ENCODE measurements around the gene INF2.
"Not testable (repeated sequence)": the region's sequence is repeated elsewhere in the genome, so short reads cannot be mapped to it uniquely, and the experiment has no call there.

INF2 gene

DNA sequence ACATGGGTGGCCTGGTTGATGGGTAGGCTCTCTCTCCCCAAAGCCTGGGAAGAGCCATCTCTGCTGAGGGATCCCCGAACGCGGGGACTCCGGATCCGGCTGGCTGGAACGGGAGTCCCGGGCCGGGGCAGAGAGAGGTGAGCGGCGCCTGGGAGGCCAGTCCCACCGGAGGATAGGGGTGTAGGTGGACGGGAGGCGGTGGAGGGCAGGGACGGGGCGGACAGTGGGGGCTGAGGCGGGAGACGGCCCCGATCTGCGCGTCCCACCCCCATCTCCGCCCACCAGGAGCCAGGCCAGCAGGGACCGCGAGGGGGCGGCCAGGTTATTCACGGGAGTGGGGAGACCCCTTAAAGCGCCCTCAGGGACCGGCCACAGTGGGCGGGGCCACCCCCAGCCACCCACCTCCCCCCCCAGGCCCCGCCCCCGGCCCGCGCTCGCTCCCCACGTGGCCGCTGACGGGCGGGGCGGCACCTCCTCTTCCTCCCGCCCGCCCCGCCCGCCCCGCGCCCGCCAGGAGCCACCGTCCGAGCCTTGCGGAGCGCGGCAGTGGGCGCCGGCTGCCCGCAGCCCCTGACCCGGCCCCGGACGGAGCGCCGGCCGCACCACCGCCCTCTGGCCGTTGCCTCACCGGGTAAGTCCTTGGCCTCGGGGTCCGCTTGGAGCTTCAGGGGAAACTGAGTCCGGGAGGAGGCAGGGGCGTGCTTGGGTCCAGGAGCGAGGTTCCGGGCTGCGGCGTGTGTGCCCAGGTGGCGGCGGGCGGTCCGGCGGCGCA, at the start of gene INF2:
INF2 (plus strand) TSS at position 510 of the 772 bp plus-strand sequence. CDS start 11,748 bp downstream, outside the sequence.
- DNase-seq: peak; percentile 50 to 56

- DNase-seq: peak; percentile 38 to 50
Observed at GRCh38 chr14:104639885-104640548, 49.4 kb upstream of the INF2 start.

DNA sequence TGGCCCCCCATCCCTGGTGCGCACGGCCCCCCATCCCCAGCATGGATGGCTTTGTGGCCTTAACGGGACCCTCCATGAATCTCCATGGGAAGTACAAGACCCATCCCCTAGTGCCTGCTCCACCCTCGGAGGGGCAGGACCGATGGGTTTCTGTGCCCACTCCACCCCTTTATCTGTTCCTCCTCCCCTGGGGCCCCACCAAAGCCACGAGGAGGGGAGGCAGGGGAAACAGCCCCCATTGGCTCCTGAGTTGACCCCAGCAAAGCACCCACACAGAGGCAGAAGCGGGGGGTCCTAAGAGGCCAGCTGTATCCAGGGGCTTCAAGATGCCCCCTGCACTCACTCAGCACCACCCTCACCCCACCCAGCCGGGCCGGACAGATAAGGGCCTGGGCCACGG, 48.7 kb upstream of the INF2 start:
- no peak for DNase-seq

- DNase-seq: no peak
Observed at GRCh38 chr14:104641753-104642539, 47.5 kb upstream of the INF2 start.

DNA sequence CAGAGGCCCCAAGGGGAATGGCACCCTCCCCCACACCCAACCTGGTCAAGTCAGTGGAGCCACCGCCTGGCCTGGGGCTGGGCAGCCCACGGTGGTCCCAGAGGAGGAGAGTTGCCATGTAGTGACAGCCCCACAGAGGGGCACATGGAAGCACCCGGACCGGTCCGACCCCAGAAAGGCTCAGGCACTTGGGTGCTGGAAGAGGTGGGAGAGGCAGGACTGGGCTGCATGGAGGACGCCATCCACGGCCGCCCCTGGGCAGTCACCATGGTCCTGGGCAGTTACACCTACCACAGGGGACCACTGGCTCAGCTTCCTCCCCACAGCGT, 46.9 kb upstream of the INF2 start:
- DNase-seq: no peak

GRCh38 chr14:104643306-104643705, 46.1 kb upstream of the INF2 start:
- DNase-seq: no peak

- DNase-seq: no peak
Observed at GRCh38 chr14:104644091-104644635, 45.3 kb upstream of the INF2 start.

GRCh38 chr14:104644656-104645378, 44.6 kb upstream of the INF2 start:
- no peak for DNase-seq

- no peak for DNase-seq
Observed at GRCh38 chr14:104647467-104648043, 41.9 kb upstream of the INF2 start.

DNA sequence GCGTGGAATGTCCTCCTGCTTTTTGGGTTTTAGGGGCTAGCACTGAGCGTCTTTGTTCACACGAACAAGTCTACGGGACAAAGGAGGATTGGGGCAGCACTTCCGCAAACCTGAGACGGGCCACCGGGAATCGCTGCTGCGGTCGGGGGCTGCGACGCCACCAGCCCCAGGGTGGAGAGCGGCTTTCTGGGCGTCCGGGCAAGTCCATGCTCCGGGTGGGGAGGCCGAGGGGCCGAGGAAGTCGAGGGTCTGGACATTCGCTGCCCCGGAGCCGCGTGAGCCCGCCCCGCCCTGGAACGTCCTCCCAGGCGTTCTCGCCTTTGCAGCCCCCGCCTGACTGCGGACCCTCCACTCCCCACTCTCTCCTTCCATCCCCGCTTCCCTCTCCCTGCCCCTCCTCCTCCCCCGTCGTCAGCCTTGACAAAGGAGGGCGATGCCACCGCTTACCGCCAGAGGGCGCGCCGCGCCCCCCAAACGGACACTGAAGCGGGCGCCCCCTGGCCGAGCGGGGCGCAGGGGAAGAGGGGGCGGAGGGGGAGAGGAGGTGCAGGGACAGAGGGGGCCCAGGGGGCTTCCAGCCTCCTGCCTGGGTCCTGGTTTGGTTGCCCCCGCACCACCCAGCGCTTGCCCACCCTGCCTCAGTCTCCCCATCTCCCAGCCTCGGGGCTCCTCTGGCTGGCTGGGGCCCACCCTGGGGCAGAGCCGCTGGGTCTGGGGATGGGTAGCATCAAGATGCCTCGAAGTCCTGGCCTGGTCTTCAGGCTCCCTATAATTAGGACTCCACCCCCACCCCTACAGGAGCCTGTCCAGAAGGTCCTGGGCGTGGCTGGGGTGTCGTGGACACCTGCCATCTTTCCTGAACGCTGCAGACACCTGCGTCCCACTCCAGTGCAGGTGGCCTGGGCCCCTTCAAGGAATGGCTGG, 39.1 kb upstream of the INF2 start:
- peak; percentile 60 to 69 for DNase-seq

- no peak for DNase-seq
Observed at GRCh38 chr14:104650981-104651875, 38.2 kb upstream of the INF2 start.

DNA sequence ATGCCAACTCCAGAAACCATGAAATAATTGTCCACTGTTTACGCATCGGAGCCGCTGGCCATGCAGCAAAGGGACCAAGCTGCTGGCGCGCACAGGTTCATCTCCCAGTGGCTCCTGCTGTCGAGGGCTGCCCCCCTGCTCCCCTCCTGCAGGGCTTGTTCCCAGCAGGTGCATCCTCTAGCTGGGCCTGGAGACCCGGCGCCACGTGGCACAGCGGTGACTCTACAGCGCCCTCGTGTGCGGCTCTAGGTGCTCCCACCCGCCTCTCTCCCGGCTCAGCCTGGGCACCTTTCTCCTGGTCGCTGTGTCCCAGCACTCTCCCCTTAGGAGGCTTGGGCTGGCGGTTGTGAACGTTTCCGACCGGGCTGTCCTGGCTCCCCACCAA, 37.5 kb upstream of the INF2 start:
- DNase-seq: no peak

DNA sequence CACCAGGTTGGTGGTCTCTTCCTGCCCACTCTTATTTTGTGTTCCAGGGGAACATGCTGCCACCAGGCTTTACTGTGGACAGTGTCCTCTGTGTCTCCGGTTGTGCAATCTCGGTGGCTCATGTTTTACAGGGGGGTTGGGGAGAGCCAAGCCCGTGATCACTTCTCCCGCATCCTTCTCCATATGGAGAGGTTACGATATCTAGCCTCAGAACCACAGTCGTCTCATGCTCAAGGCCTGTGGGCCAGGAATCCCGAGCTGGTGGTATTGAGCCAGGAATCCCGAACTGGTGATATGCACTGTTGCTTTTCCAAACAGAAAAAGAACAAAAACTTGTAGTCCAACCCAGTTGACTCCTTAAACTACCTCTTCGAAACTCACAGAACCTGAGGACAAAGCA, 37.0 kb upstream of the INF2 start:
- no peak for DNase-seq

DNA sequence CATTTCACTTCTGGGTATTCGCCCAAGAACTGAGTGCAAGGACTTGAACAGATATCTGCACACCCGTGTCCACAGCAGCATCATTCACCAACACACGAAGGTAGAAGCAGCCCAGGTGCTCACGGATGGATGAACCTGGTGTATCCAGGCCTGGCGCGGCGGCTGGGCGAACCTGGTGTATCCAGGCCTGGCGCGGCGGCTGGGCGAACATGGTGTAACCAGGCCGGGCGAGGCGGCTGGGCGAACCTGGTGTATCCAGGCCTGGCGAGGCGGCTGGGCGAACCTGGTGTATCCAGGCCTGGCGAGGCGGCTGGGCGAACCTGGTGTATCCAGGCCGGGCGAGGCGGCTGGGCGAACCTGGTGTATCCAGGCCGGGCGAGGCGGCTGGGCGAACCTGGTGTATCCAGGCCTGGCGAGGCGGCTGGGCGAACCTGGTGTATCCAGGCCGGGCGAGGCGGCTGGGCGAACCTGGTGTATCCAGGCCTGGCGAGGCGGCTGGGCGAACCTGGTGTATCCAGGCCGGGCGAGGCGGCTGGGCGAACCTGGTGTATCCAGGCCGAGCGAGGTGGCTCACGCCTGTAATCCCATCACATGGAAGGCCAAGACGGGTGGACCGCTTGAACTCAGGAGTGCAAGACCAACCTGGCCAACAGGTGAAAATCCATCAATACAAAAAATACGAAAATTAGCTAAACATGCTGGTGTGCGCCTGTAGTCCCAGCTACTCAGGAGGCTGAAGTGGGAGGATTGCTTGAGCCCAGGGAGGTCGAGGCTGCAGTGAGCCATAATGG, 36.1 kb upstream of the INF2 start:
- DNase-seq: not testable (repeated sequence)

- no peak for DNase-seq
Observed at GRCh38 chr14:104654119-104654518, 35.3 kb upstream of the INF2 start.

DNA sequence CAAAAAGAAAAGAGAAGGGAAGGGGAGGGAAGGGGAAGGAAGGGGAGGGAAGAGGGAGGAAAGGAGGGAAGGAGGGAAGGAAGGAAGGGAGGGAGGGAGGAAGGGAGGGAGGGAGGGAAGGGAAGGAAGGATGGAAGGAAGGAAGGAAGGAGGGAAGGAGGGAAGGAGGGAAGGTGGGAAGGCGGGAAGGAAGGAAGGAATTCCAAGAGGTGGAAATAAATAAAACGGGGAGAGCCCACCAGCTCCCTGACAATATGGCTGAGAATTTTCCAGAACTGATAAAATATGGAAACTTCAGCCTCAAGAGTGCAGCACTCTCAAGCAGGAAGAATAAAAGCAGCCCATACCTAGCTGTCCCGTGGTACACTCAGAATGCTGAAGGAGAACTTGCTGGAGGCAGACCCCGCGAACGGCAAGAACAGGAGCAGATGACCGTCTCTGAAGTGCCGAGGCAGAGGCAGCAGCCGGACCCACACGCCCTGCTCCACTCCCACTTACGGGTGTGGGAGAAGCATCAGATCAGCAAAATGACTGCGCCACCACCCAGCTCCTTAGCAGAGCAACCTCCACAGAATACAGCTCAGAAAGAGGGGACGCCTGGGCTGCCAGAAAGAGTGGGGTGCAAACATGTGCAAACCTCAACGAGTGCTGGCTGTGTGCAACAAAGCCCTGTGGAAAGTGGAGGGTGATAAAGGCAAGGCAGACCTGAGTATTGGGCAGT, 34.1 kb upstream of the INF2 start:
- no peak for DNase-seq

DNA sequence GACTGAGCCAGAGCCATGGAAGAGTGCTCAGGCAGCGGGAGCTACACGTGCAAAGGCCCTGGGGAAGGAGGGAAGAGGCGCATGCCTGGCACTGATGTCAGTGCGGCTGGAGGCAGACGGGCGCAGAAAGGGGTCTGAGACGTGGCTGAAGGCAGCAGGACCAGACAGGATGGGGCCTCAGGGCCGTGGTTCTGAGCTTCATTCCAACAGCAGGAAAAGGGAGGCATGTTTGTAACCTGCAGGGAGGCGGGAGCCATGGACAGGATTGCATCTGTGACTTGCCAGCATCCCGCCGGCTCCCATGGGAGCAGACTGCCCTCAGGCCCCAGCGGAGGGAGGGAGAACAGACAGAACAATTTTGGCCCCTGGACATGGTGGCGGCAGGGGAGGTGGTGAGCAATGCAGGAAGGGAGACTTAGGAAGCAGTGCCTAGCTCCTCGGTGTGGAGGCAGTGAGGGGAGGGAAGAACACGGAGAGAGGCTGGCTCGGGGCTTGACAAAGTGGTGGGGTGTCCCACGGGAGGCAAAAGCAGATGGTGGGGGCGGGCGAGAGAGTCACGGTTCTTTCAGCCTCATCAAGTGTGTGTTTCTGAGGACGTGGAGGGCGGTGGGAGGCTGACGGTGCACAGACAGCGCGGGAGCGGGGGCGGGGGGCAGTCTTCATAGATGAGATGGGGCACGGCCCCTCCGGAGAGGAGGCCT, 33.3 kb upstream of the INF2 start:
- DNase-seq: no peak

- peak in 1 of 2 donors; percentile 77 for DNase-seq
Observed at GRCh38 chr14:104657101-104657524, 32.3 kb upstream of the INF2 start.

Measured in CD4-positive, alpha-beta T cell treated with Interleukin-4 for 1 hour (primary cell).